Neural progenitor cell (in vitro differentiated cells): ENCODE results near the gene CALHM1.

ENCODE experiments used
- CTCF ChIP-seq: fragments of 200-600 bp; sonication (generic); IDR thresholded peaks from 2 replicates; pipeline ENCODE4 v1.5.1; 2017; ENCODE audit warnings: antibody characterized with exemption, mild to moderate bottlenecking
- EZH2 ChIP-seq: fragments of 200-600 bp; sonication (generic); IDR thresholded peaks from 2 replicates; pipeline ENCODE4 v1.6.1; 2017; ENCODE audit warnings: antibody characterized with exemption, mild to moderate bottlenecking, moderate library complexity
- EZH2phosphoT487 ChIP-seq: fragments of 200-600 bp; sonication (generic); IDR thresholded peaks from 2 replicates; pipeline ENCODE4 v1.6.1; 2017; ENCODE audit warnings: antibody characterized with exemption

- no peak for TF ChIP-seq EZH2
- peak; percentile 64 for TF ChIP-seq CTCF
- TF ChIP-seq EZH2phosphoT487 = no peak
These were observed 23.4 kb upstream of the CALHM1 start for GRCh38 chr10:103481974-103482531.
